NCI-H82 (cell line): ENCODE measurements around the gene NUP133.
"Not testable (repeated sequence)": the region's sequence is repeated elsewhere in the genome, so short reads cannot be mapped to it uniquely, and the experiment has no call there.

Experiments
- DNase-seq: peaks from one replicate; lab custom pipeline; 2025; lab: John Stamatoyannopoulos, UW

Gene NUP133

GRCh38 chr1:229508823-229509337 lies 739 bp upstream of the NUP133 start:
- peak; percentile 34 for DNase-seq

- no peak for DNase-seq
Measured at GRCh38 chr1:229507502-229507901, 639 bp downstream of the NUP133 start.

- peak; percentile 10 for DNase-seq
Measured at GRCh38 chr1:229506633-229507032, 1.5 kb downstream of the NUP133 start.

DNA sequence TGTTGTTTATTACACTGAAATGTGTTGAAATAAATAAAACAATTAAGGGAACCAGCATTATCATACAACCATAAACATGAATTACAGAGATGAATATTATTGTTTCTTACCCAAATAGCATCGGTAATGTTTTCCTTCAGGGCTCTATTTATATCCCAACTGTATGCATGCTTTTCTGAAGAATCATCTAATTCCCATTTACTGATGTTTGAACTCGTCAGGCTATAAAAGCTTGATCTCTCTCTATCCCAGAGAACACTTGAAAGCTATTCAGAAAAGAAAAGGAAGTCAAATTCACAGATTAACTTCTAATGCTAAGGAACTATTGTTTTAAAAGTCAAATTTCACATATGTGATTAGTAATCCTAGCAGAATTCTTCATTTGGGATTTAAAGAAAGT lies 12.4 kb downstream of the NUP133 start:
- DNase-seq: no peak

- no peak for DNase-seq
Measured at GRCh38 chr1:229487181-229487580, 21.0 kb downstream of the NUP133 start.

- DNase-seq: no peak
Measured at GRCh38 chr1:229485318-229485717, 22.8 kb downstream of the NUP133 start.

DNA sequence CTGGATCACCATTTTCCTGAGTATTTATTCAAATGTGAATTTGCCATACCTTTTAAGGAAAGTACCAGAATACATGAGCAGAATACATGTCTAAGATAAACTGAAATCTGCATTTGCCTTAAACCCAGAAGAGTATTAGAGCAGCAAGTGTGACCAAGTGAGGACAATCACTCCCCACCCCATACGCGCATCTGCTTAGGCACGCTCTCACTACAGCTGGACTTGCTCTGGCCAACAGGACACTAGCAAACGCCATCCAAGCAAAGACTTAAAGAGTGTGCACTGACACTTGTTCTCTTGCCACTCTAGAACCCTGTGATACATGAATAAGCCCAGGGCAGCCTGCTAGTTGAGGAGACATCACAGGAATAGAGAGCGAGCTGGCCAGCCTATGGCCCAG lies 25.6 kb downstream of the NUP133 start:
- no peak for DNase-seq

DNA sequence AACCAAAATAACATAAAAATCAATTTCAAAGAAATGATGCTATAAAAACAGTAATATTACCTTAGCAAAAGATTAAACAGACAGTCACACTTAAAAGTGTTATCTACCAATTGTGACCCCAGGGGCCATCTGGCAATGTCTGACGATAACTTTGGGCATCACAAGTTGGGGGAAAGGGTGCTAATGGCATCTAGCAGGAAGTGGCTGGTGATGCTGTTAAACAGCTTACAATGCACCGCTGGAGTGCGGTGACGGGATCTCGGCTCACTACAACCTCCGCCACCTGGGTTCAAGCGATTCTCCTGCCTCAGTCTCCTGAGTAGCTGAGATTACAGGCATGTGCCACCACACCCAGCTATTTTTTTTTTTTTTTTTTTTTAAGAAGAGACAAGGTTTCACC lies 27.6 kb downstream of the NUP133 start:
- no peak for DNase-seq

DNA sequence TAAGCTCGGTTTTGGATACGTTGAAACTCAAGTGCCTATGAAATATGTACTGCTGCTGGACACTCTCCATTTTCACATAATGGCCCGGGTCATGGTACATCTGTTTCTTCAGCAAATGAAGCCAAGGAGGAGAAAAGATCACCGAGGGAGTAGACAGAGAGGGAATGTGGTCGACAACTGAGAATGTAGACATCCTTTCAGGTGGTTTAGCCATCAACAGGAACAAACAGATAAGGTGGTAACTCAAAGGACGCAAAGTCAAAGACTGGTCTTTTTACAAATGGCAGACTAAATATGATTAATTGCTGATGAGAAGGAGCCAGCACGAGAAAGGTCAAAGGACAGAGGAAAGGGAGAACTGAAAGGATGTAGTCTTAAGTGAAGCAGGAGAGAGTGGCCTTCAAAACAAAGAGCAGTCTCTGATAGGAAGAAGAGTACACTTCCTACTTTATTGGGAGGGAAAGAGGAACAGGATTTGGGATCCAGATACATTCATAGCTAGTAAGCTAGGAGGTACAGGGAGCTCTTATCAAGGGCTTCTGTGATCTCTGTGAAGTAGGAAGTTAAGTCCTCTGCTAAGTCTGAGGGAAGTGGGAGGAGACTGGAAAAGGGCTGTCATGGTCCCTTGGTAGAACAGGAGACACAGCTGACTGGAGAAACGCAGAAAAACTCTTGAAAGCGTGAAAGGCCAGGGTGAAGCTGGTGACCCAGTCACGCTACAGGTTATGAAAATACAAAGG lies 28.3 kb downstream of the NUP133 start:
- DNase-seq: peak; percentile 10

DNA sequence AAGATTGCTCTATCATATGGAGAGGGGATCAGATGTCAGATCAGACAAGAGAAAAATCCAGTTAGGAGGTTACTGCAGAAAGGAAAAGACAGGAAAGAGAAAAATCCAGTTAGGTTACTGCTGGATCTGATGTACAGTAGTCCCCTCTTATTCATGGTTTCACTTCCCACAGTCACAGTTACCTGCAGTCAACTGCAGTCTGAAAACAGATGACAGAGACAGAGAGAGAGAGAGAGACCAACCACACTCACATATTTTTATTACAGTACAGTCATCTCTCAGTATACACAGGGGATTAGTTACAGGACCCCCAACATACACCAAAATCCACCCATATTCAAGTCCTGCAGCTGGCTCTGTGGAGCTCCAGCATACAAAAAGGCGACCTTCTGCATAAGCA lies 29.3 kb downstream of the NUP133 start:
- DNase-seq: no peak

GRCh38 chr1:229475859-229476258 lies 32.3 kb downstream of the NUP133 start:
- DNase-seq: not testable (repeated sequence)

DNA sequence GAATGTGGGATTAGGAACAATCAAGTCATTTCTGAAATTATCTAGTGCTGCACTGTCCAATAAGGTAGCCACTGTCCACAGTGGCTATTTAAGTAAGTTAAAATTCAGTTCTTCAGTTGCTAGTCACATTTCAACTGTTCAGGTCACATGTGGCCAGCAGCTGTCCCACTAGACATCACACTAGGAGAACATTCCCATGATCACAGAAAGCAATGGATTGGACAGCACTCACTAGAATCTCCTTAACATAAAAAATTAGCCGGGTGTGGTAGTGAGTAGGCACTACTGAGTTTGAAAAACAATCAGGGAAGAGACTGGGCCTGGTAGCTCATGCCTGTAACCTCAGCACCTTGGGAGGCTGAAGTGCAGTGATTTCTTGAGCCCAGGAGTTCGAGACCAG lies 33.6 kb downstream of the NUP133 start:
- DNase-seq: no peak

GRCh38 chr1:229471175-229471574 lies 37.0 kb downstream of the NUP133 start:
- DNase-seq: no peak

DNA sequence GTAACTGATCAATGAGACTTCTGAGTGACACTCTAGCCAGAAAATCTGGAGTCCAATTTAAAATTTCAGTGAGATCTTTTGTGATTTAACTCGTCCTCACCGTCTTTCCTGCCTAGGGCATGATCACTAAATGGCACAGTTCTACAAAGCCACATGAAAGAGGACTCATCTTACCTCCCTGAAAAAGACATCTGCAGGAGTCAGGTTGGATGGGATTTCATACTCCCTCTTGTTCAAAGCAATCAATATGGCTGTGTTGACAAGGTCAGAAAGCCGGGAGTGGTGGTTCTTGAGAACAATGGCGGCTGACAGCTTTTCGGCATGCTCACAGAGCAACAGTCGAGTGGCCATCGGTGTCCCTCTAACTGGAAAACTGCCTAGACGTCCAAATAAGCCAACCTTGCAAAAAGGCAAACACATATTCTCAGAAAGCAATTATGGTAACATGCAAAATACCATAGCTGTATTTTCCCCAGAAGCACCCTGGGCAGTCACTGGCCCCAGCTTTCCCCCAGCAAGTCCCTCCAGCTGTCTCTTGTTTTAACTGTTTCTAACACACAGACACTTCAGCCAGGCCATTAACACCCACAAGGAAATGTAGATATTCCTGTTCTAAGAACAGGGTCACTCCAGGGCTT lies 37.6 kb downstream of the NUP133 start:
- no peak for DNase-seq

GRCh38 chr1:229466887-229467286 lies 41.3 kb downstream of the NUP133 start:
- DNase-seq: no peak

GRCh38 chr1:229464672-229465071 lies 43.5 kb downstream of the NUP133 start:
- DNase-seq: peak; percentile 16

- DNase-seq: no peak
Measured at GRCh38 chr1:229461032-229461668, 47.0 kb downstream of the NUP133 start.

DNA sequence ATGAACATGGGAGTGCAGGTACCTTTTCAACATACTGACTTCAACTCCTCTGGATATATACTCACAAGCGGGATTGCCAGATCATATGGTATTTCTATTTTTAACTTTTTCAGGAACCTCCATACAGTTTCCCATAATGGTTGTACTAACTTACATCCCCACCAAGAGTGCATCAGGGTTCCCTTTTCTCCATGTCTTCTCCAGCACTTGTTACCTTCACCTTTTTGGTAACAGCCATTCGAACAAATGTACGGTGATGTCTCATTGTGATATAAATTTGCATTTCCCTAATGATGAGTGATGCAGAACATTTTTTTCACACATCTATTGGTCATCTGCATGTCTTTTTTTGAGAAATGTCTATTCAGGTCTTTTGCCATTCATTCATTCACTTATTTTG lies 48.3 kb downstream of the NUP133 start:
- no peak for DNase-seq

- DNase-seq: no peak
Measured at GRCh38 chr1:229457436-229457835, 50.7 kb downstream of the NUP133 start.

- DNase-seq: no peak
Measured at GRCh38 chr1:229456016-229456415, 52.1 kb downstream of the NUP133 start.

GRCh38 chr1:229454056-229454455 lies 54.1 kb downstream of the NUP133 start:
- DNase-seq: no peak

- DNase-seq: peak; percentile 68
Measured at GRCh38 chr1:229452956-229453801, 55.0 kb downstream of the NUP133 start.
